WI38 (cell line): Measurements from ENCODE around the gene ZNF414.

ENCODE experiments used
- H3K4me3 ChIP-seq: 2 replicates; pipeline ENCODE4 v1.5.1; 2011; ENCODE audit warnings: low read depth, mild to moderate bottlenecking, control low read depth, low read length
- CTCF ChIP-seq: IDR thresholded peaks from 2 replicates; pipeline ENCODE4 v1.5.1; 2012; ENCODE audit warnings: low read depth, mild to moderate bottlenecking, control low read depth, low read length

Gene ZNF414

GRCh38 chr19:8517551-8518442 lies 3.8 kb upstream of the ZNF414 start:
- TF ChIP-seq CTCF: no peak

GRCh38 chr19:8515317-8515716 lies 1.4 kb upstream of the ZNF414 start:
- no peak for TF ChIP-seq CTCF
- no peak overlapping the region for H3K4me3 ChIP-seq

More at GRCh38 chr19:8517551-8518442, 3.8 kb upstream of the ZNF414 start:
- H3K4me3 ChIP-seq: no peak overlapping the region

GRCh38 chr19:8514505-8515009 lies 590 bp upstream of the ZNF414 start:
- peak overlapping the region; percentile 72 for H3K4me3 ChIP-seq

GRCh38 chr19:8513036-8513686 lies 806 bp downstream of the ZNF414 start:
- H3K4me3 ChIP-seq: peak overlapping the region; percentile 72

GRCh38 chr19:8512115-8512967 lies 1.6 kb downstream of the ZNF414 start:
- H3K4me3 ChIP-seq: no peak overlapping the region
- no peak for TF ChIP-seq CTCF

More at GRCh38 chr19:8513036-8513686, 806 bp downstream of the ZNF414 start:
- TF ChIP-seq CTCF: no peak

- H3K4me3 ChIP-seq: no peak overlapping the region
- no peak for TF ChIP-seq CTCF
These were observed 2.3 kb downstream of the ZNF414 start for GRCh38 chr19:8511573-8512101.

GRCh38 chr19:8510589-8511115 lies 3.3 kb downstream of the ZNF414 start:
- no peak overlapping the region for H3K4me3 ChIP-seq
- no peak for TF ChIP-seq CTCF
